CD1c-positive myeloid dendritic cell (primary cell): ENCODE data around the gene SUSD5.
A peak's percentile ranks its signal among the peaks of the same experiment; 100 is the strongest.
"Not testable (repeated sequence)": the region's sequence is repeated elsewhere in the genome, so short reads cannot be mapped to it uniquely, and the experiment has no call there.

Source experiments
- DNase-seq: peaks from one replicate; pipeline ENCODE4 v3.0.0-alpha.2; 2016; ENCODE audit errors: extremely low spot score

Gene SUSD5

GRCh38 chr3:33194303-33194702 lies 24.3 kb downstream of the SUSD5 start:
- peak; percentile 13 for DNase-seq

- DNase-seq: no peak
Measured at GRCh38 chr3:33187368-33187634, 31.3 kb downstream of the SUSD5 start.

DNA sequence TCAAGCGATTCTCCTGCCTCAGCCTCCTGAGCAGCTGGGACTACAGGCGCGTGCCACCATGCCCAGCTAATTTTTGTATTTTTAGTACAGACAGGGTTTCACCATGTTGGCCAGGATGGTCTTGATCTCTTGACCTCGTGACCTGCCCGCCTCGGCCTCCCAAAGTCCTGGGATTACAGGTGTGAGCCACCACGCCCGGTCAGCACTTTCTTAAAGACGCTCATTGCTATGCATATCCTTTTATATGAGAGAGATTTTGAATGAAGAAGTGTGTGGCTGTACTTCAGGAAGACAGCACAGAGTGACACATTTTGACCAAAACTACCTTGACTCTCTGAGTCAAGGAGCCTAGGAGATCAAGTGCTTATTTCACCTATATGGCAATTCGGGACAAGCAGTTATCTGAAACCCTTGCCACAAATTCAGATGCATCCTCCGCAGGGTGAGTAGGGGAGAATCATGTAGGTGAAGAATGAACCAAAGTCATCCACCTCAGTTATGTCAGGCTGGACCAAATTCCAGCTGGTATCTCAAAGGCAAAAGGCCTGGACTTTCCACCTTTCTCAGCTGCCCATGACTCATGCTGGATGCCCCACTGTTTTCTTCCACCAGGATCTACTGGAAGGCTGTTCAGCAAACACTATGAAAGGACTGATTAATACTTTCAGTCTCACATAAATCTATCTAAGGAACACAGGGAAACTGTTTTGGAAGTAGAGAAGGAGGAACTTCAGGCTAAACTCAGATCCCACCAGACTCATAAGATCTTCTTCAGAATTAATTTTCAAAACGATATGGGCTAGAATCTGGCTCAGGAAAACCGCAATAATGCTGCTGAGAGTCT lies 31.9 kb downstream of the SUSD5 start:
- no peak for DNase-seq

GRCh38 chr3:33184863-33185262 lies 33.7 kb downstream of the SUSD5 start:
- DNase-seq: no peak

DNA sequence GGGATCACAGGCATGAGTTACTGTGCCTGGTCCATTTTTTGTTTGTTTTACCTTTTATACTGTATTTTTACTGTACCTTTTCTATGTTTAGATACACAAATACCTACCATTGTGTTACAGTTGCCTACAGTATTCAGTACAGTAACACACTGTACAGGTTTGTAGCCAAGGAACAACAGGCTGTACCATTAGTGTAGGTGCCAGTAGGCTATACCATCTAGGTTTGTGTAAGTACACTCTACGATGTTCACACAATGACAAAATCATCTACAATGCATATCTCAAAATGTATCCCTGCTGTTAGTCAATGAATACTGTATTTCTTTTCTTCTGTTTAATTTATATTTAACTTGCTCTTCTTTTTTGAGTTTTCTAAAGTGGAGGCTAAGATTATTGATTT lies 37.0 kb downstream of the SUSD5 start:
- DNase-seq: not testable (repeated sequence)

GRCh38 chr3:33181229-33181628 lies 37.4 kb downstream of the SUSD5 start:
- no peak for DNase-seq

DNA sequence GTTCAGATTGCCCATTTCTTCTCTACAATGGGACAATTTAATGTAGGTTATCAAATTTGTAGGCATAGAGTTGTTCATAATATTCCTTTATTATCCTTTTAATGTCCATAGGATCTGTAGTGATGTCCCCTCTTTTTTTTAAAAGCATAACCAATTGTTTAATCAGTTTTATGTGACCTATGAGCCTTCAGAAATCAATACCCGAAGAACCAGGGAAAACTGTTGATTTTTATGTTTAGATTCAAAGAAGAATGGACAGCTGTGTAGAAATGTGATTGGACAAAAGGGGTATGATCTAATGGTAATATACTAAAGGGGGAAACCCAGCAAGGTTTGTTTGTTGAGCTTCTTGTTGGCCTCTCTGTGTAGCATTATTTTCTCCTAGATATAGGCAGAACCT lies 39.5 kb downstream of the SUSD5 start:
- DNase-seq: no peak

- no peak for DNase-seq
Measured at GRCh38 chr3:33174711-33175414, 43.7 kb downstream of the SUSD5 start.

DNA sequence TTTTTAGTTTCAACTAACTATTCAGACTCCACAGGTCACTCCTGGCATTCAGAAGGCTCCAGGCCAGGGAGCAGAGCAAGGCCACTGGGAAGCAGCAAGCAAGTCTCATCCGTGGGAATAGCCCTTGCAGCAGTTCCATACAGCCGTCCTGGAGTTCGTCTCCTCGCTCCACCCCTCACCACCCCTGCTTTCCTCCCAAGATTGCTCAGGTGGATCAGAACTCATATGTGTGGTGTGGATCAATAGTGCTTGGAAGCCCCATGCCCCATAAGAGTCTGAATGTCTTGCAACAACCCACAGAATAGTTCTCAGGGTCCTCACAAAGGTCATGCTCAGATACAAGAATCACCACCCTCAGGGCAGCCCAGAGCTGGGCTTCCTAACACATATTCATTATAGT lies 44.5 kb downstream of the SUSD5 start:
- DNase-seq: no peak

- DNase-seq: no peak
Measured at GRCh38 chr3:33173672-33174071, 44.9 kb downstream of the SUSD5 start.

GRCh38 chr3:33173103-33173502 lies 45.5 kb downstream of the SUSD5 start:
- no peak for DNase-seq

DNA sequence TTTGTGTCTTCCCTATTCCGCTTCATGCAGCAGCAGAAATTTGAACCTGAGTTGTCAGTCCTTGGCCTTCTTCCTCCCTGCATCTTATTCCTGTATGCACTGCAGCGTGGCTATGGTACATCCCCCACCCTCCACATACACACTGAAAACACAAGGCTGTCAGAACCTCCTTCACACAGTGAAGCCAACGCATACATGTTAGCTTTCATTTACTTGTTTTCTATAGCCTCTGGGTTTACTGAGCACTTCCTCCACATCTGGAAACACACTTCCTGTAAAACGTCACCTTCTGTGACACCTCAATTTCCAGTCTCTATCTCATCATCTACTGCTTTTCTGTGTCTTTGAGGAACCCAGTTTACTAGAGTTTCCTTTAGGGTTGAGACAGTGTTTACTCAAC lies 47.0 kb downstream of the SUSD5 start:
- no peak for DNase-seq

DNA sequence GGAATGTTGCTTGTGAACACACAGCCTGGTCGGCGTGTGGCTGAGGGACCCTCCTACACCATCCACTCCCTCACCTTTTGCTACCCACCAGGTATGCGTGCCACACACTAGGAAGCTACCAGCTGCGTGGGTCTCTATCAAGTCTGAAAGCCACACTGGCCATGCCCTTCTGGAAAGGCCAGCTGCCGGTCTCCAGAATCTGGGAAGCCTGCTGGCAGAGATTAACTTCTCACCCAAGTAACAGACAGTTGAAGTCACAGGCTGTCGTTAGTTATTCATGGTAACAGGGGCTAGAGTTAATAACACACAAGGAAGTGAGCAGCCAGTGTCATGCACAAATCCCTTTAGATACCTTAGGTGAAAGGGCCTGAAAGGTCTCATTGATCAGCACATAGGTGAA lies 48.1 kb downstream of the SUSD5 start:
- no peak for DNase-seq

GRCh38 chr3:33167716-33168336 lies 50.8 kb downstream of the SUSD5 start:
- no peak for DNase-seq

DNA sequence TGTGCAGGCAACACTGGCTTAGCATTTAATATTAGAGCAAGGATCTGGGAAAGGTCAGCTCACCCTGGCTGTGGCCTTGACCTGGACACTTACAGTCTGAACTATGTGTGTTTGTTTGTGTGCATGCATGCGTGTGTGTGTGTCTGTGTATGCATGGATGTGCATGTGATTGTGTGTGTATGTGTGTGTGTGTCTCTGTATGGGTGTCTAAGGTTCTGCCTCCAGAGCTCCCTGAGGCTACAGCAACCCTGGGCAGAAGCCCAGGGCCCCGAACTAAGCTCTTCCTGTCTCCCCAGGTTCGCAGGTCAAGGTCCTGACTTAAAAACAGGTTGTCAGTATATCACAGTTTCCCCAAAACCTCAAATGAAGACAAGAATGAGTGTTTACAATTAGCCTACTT lies 51.3 kb downstream of the SUSD5 start:
- DNase-seq: no peak

DNA sequence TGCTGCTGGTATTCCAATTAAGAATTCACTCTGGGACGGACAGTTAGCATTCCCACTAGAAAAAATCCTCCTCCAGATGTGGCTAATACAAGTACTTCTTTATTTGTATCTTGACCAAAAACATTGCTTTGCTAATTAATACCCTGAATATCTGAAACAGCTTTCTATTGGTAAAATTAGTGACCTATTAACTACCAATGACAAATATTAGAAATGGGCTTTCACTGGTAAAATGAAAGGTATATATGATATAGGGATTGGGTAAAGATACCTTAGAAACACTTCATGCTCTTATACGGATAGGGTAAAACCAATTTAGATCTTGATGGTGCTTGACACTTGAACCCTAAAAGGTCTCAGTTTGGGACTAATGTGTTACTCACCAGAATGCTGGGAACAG lies 52.5 kb downstream of the SUSD5 start:
- DNase-seq: no peak

- DNase-seq: no peak
Measured at GRCh38 chr3:33165372-33165771, 53.2 kb downstream of the SUSD5 start.

GRCh38 chr3:33162621-33163020 lies 56.0 kb downstream of the SUSD5 start:
- not testable (repeated sequence) for DNase-seq

DNA sequence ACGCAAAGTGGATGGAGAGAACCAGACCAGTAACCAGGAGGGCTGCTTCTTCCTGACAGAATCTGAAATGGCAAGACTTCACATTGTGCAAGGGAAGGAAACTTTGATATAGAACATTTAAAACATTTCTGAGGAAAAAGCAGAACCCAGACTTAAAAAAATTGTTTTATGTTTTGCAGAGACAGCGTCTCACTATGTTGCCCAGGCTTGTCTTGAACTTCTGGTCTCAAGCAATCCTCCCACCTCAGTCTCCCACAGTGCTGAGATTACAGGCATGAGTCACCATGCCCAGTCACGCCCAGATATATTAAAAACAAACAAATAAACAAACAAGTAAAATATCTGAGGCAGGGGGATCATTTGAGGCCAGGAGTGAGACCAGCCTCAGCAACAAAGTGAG lies 58.6 kb downstream of the SUSD5 start:
- peak; percentile 67 for DNase-seq

- peak; percentile 76 for DNase-seq
Measured at GRCh38 chr3:33159234-33159633, 59.4 kb downstream of the SUSD5 start.

DNA sequence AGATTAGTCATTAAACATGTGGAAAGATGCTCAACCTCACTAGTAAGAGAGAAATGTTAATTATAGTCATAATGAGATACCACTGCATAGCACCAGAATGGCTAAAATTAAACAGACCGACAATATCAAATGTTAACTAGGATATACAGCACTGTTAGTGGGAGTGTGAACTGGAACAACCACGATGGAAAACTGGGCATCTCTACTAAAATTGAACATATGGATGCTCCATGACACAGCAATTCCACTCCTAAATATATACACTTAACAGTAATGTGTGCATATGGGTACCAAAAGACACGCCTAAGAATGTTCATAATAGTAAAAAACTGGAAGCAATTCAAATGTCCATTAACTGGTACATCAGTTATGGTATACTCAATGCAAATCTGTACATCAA lies 63.3 kb downstream of the SUSD5 start:
- DNase-seq: no peak

DNA sequence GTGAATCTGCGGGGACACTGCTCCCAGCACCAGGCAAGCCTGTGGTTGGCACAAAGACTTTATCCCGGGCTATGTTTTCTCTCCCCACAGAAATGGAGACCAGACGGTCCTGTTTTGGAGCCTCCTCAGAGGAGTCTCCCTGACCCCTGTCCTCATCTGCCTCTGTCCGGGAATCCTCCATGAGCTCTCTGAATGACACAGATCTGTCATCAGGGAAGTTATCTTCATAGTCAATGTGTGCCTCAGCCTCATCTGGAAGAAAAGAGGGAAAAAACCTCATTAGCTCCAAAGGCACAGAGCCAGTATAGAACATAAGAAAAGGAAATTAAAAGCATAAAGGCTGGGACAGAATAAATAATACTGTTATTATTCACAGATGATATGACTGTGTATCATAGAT lies 64.8 kb downstream of the SUSD5 start:
- no peak for DNase-seq
